ENCODE measurements around the gene CPVL. TPM values are rescaled to one million over a fixed set of nuclear protein-coding genes. Genes with fewer than 3 reads are reported as not detected.

CPVL gene
- total RNA-seq, 1 experiment from 2014 or later = 1.1 TPM

DNA sequence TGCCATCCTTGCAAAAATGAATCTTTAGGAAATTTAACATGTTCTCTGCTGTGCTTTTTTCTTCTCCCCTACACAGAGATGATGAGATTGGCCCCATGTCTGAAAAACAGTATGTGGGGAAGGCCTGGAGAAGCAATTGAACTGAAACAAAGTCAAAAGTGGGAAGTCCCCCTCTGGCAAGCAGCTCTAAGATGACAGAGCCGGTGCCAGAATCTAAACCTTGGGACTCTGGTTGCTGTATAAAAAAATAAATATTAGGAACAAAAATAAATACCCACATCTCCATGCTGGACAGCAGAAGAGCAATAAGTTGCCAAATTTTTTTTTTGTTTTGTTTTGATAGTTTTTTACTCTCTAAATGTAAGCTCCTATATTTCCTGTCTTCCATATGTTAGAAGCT is 136.4 kb downstream of the CPVL start:
- POLR2A ChIA-PET = no interaction called here

GRCh38 chr7:29008590-29008989 is 137.7 kb downstream of the CPVL start:
- intact Hi-C loops (cut with micrococcal nuclease; ENCODE audit: unreplicated experiment) = no loop called here
- no peak overlapping the region for H3K4me3 ChIP-seq (ENCODE audit: low read depth in 2 of 2, low read length in 2 of 2)
- no peaks in the 10 kb centered on the region for H3K36me3 ChIP-seq (ENCODE audit: control insufficient read depth, insufficient read depth, low read length)
- ATAC-seq = no peak
- no TSS peak for BruUV-seq (replicated peaks)
- DNase-seq (ENCODE audit: low read depth, low spot score) = no peak
- H3K4me1 ChIP-seq (ENCODE audit: control insufficient read depth, insufficient read depth, low read length) = no peaks in the 10 kb centered on the region
- ChIA-PET POLR2A (no interaction called here), CTCF (no interaction called here)
- no peaks in the 10 kb centered on the region for H3K9me3 ChIP-seq (ENCODE audit: control insufficient read depth, insufficient read depth, low read depth, low read length)
- peaks cover 2% of the 10 kb centered on the region; the same call in 1 of the 2 replicates for H3K27me3 ChIP-seq (ENCODE audit: control insufficient read depth, insufficient read depth, low read length)
- no peak overlapping the region for H3K27ac ChIP-seq (ENCODE audit: low read length)
- TF ChIP-seq CTCF (IDR thresholded peaks at IDR 0.05) = no peak
- no peak for TF ChIP-seq TCF7L2 (IDR thresholded peaks at IDR 0.05; ENCODE audit: low read depth, low read length)
- no peak for TF ChIP-seq SIN3A (IDR thresholded peaks at IDR 0.05; ENCODE audit: borderline replicate concordance, insufficient read depth, low read depth, low read length)
- TF ChIP-seq POLR2AphosphoS5 (IDR thresholded peaks at IDR 0.05; ENCODE audit: low read depth, low read length) = no peak
- TF ChIP-seq, protein P1, sequence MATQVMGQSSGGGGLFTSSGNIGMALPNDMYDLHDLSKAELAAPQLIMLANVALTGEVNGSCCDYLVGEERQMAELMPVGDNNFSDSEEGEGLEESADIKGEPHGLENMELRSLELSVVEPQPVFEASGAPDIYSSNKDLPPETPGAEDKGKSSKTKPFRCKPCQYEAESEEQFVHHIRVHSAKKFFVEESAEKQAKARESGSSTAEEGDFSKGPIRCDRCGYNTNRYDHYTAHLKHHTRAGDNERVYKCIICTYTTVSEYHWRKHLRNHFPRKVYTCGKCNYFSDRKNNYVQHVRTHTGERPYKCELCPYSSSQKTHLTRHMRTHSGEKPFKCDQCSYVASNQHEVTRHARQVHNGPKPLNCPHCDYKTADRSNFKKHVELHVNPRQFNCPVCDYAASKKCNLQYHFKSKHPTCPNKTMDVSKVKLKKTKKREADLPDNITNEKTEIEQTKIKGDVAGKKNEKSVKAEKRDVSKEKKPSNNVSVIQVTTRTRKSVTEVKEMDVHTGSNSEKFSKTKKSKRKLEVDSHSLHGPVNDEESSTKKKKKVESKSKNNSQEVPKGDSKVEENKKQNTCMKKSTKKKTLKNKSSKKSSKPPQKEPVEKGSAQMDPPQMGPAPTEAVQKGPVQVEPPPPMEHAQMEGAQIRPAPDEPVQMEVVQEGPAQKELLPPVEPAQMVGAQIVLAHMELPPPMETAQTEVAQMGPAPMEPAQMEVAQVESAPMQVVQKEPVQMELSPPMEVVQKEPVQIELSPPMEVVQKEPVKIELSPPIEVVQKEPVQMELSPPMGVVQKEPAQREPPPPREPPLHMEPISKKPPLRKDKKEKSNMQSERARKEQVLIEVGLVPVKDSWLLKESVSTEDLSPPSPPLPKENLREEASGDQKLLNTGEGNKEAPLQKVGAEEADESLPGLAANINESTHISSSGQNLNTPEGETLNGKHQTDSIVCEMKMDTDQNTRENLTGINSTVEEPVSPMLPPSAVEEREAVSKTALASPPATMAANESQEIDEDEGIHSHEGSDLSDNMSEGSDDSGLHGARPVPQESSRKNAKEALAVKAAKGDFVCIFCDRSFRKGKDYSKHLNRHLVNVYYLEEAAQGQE (IDR thresholded peaks at IDR 0.05; ENCODE audit: insufficient read depth in 1 of 2, low read depth in 2 of 2, low read length in 1 of 2) = no peak
- in situ Hi-C loops (cut with HindIII; ENCODE audit: low pct_unique_long_range_greater_than_20kb, low sequenced_read_pairs) = no loop called here

More for the DNA sequence above, 136.4 kb downstream of the CPVL start:
- TF ChIP-seq, protein P1 (IDR thresholded peaks at IDR 0.05; ENCODE audit: insufficient read depth in 1 of 2, low read depth in 2 of 2, low read length in 1 of 2) = no peak
- TF ChIP-seq TCF7L2 (IDR thresholded peaks at IDR 0.05; ENCODE audit: low read depth, low read length) (no peak), SIN3A (IDR thresholded peaks at IDR 0.05; ENCODE audit: borderline replicate concordance, insufficient read depth, low read depth, low read length) (no peak), CTCF (IDR thresholded peaks at IDR 0.05) (no peak), POLR2AphosphoS5 (IDR thresholded peaks at IDR 0.05; ENCODE audit: low read depth, low read length) (no peak)
- H3K9me3 ChIP-seq (ENCODE audit: control insufficient read depth, insufficient read depth, low read depth, low read length) = no peaks in the 10 kb centered on the region
- BruUV-seq (replicated peaks) = no TSS peak
- H3K4me1 ChIP-seq (ENCODE audit: control insufficient read depth, insufficient read depth, low read length) = no peaks in the 10 kb centered on the region
- in situ Hi-C loops (cut with HindIII; ENCODE audit: low pct_unique_long_range_greater_than_20kb, low sequenced_read_pairs) = no loop called here
- H3K36me3 ChIP-seq (ENCODE audit: control insufficient read depth, insufficient read depth, low read length) = no peaks in the 10 kb centered on the region
- intact Hi-C loops (cut with micrococcal nuclease; ENCODE audit: unreplicated experiment) = no loop called here
- DNase-seq (ENCODE audit: low read depth, low spot score) (no peak), ATAC-seq (no peak)
- CTCF ChIA-PET = interaction anchor here (0.6 kb wide), 1 partner anchor 131 kb away, joined by 3 read pairs; no protein-coding TSS in a partner anchor
- no peak overlapping the region for H3K4me3 ChIP-seq (ENCODE audit: low read depth in 2 of 2, low read length in 2 of 2)
- H3K27me3 ChIP-seq (ENCODE audit: control insufficient read depth, insufficient read depth, low read length) = peaks cover 2% of the 10 kb centered on the region; the same call in 1 of the 2 replicates
- no peak overlapping the region for H3K27ac ChIP-seq (ENCODE audit: low read length)

All from Panc1 (cell line).